ENCODE results near the gene MGAT4D. TPM values are rescaled to one million over a fixed set of nuclear protein-coding genes. Genes with fewer than 3 reads are reported as not detected.

MGAT4D gene
- total RNA-seq, 6 donors from 2014 or later, result 0.79 TPM; not detected in 5

DNA sequence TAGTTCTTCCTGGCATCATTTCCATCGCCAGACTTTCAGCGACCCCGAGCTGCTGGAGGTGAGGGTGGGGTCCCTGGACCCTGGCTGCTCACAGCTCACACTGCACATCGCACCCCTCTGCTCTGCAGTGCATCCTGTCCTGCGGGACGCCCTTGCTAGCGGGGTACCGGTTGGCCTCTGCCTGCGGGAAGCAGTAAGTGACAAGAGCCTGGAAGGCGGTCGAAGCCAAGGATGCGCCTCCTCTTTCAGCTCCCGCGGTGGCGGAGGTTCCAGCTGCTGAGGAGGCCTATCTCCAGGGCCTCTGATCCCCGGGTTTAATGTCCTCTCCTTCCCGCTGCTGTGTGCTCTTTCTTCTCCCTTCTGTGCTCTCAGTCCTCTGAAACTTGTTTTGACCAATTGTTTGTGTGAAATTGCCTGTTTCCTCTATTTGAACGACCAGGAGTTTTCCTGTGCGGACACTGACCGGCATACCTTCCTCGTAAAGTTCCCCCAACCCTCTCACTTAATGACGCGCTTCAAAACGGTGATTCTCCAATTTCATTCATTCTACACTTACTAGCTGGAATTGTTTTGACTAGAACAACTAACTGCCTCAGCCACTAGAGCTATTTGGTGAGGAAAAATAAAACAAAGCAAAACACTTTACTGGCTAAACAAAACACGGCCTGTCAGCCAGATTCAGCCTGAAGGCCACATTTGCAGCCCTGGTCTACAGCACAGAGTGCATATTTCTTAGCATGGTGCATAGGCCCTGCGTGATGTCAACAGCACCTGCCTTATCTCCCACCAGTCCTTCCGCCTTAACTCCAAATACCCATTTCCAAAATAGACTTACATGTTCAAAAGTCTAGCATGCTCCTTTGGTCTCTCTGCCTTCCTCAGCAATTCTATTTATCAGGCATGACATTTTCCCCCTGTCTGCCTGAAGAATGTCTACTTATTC is 28.0 kb downstream of the MGAT4D start:
- ATAC-seq (ENCODE audit: low FRiP score in 2 of 2), result no peak
- Histone ChIP-seq H3K27me3 (no peaks in the 10 kb centered on the region), H3K9me3 (no peaks in the 10 kb centered on the region), H3K27ac (no peak overlapping the region), H3K4me1 (no peaks in the 10 kb centered on the region), H3K4me3 (no peak overlapping the region), H3K36me3 (no peaks in the 10 kb centered on the region)
- TF ChIP-seq POLR2A (IDR thresholded peaks at IDR 0.05), result no peak
- TF ChIP-seq POLR2AphosphoS5 (IDR thresholded peaks at IDR 0.05), result no peak
- TF ChIP-seq, protein P1, sequence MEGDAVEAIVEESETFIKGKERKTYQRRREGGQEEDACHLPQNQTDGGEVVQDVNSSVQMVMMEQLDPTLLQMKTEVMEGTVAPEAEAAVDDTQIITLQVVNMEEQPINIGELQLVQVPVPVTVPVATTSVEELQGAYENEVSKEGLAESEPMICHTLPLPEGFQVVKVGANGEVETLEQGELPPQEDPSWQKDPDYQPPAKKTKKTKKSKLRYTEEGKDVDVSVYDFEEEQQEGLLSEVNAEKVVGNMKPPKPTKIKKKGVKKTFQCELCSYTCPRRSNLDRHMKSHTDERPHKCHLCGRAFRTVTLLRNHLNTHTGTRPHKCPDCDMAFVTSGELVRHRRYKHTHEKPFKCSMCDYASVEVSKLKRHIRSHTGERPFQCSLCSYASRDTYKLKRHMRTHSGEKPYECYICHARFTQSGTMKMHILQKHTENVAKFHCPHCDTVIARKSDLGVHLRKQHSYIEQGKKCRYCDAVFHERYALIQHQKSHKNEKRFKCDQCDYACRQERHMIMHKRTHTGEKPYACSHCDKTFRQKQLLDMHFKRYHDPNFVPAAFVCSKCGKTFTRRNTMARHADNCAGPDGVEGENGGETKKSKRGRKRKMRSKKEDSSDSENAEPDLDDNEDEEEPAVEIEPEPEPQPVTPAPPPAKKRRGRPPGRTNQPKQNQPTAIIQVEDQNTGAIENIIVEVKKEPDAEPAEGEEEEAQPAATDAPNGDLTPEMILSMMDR (IDR thresholded peaks at IDR 0.05), result no peak
- no peak for TF ChIP-seq EP300 (IDR thresholded peaks at IDR 0.05)
- WGBS, 2 donors, result 61 to 67% methylated on average over 23 to 27 of the region's 27 CpGs
- peak in 1 of 2 donors; percentile 50 for DNase-seq

DNA sequence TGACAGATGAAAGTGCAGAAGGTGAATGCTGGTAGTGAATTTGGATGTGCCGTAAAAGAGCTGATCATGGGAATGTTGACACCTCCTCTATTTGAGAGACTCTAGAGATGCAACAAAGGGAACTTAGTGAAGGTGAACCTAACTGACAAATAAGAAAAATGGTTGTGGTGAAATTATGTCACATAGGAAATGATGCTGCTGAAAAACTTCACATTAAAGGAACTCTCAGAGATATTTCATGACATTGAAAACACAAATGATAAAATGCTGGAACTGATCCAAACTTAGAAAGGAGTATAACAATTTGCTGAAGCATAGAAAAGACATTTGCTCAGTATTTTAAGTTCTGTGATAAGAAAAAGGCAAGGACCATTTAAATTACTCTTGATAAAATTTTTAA is 31.9 kb downstream of the MGAT4D start:
- no peaks in the 10 kb centered on the region for H3K36me3 ChIP-seq
- H3K27me3 ChIP-seq, result no peaks in the 10 kb centered on the region
- no peaks in the 10 kb centered on the region for H3K4me1 ChIP-seq
- WGBS, 2 donors, result 33 to 76% methylated on average over 1 of the region's 1 CpG
- H3K9me3 ChIP-seq, result no peaks in the 10 kb centered on the region
- DNase-seq (no peak), ATAC-seq (ENCODE audit: low FRiP score in 2 of 2) (no peak)
- H3K27ac ChIP-seq, result no peak overlapping the region
- TF ChIP-seq EP300 (IDR thresholded peaks at IDR 0.05), result no peak
- TF ChIP-seq, protein P1 (IDR thresholded peaks at IDR 0.05), result no peak
- TF ChIP-seq POLR2A (IDR thresholded peaks at IDR 0.05), result no peak
- TF ChIP-seq POLR2AphosphoS5 (IDR thresholded peaks at IDR 0.05), result no peak
- no peak overlapping the region for H3K4me3 ChIP-seq

DNA sequence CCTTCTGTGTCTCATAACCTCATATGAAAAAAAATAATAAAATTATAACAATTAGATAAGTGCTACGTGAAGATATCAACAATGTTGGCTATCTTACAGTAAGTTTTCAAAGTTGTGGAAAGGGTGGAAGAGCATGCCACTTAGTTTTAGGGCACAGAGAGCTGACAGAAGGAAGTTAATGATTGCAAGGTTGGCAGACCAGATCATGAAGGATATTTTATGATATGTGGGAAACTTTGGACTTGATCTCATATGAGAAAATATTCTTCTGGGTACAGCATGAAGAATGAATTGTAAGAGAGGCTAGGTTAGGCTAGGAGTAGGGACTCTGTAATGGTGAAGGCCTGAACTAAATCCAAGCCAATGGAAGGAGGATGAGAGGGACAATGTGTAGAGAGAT is 34.5 kb downstream of the MGAT4D start:
- ATAC-seq (ENCODE audit: low FRiP score in 2 of 2) (no peak), DNase-seq (no peak)
- Histone ChIP-seq H3K27ac (no peak overlapping the region), H3K27me3 (no peaks in the 10 kb centered on the region), H3K4me3 (no peak overlapping the region), H3K9me3 (no peaks in the 10 kb centered on the region), H3K36me3 (no peaks in the 10 kb centered on the region), H3K4me1 (no peaks in the 10 kb centered on the region)
- WGBS, 2 donors, result 57 to 68% methylated on average over 1 of the region's 1 CpG
- TF ChIP-seq POLR2A (IDR thresholded peaks at IDR 0.05) (no peak), POLR2AphosphoS5 (IDR thresholded peaks at IDR 0.05) (no peak), EP300 (IDR thresholded peaks at IDR 0.05) (no peak)
- TF ChIP-seq, protein P1 (IDR thresholded peaks at IDR 0.05), result no peak

DNA sequence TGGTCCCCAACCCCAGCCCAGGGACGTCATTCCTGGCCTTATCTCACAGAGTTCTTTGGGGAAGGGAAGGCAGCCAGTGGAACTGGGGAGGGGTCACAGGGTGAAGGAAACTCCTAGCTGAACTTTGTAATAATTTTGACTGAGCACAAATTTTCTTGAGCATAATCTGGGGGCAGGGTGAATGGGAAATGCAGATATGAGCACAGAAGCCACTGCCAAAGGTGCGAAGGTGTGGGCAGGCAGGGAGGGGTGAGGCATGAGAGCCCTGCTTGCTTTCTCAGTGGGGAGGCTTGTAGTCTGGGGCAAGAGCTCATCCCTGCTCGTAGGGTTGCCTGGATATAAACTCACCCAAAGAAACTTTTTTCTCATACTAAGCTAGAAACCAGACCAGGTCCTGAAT is 34.9 kb downstream of the MGAT4D start:
- 81 to 83% methylated on average over 3 of the region's 3 CpGs for WGBS, 2 donors

More for the DNA sequence above, 34.9 kb downstream of the MGAT4D start:
- no peak for DNase-seq
- TF ChIP-seq, protein P1 (IDR thresholded peaks at IDR 0.05), result no peak
- TF ChIP-seq EP300 (IDR thresholded peaks at IDR 0.05) (no peak), POLR2AphosphoS5 (IDR thresholded peaks at IDR 0.05) (no peak), POLR2A (IDR thresholded peaks at IDR 0.05) (no peak)
- no peak overlapping the region for H3K4me3 ChIP-seq
- H3K27ac ChIP-seq, result no peak overlapping the region
- H3K9me3 ChIP-seq, result no peaks in the 10 kb centered on the region
- H3K4me1 ChIP-seq, result no peaks in the 10 kb centered on the region
- H3K36me3 ChIP-seq, result no peaks in the 10 kb centered on the region
- H3K27me3 ChIP-seq, result no peaks in the 10 kb centered on the region
- ATAC-seq (ENCODE audit: low FRiP score in 2 of 2), result no peak
